ENCODE measurements around the gene TDRD7. TPM values are rescaled to one million over a fixed set of nuclear protein-coding genes. Genes with fewer than 3 reads are reported as not detected.

TDRD7 gene
- polyA plus RNA-seq, 1 experiment: 5.4 TPM

GRCh38 chr9:97431549-97432143 is 19.8 kb downstream of the TDRD7 start:
- TF ChIP-seq CTCF (IDR thresholded peaks at IDR 0.05; ENCODE audit: insufficient read depth, low read depth, low read length): no peak
- H3K27me3 ChIP-seq (ENCODE audit: control insufficient read depth, insufficient read depth, low read length): no peaks in the 10 kb centered on the region
- CTCF ChIA-PET: interaction anchor here (0.7 to 1.0 kb wide), 2 partner anchors 37 to 167 kb away, joined by 3 to 4 read pairs; no protein-coding TSS in a partner anchor
- H3K36me3 ChIP-seq (ENCODE audit: control insufficient read depth, insufficient read depth, low read length): no peaks in the 10 kb centered on the region
- POLR2A ChIA-PET: no interaction called here
- no peak overlapping the region for H3K4me3 ChIP-seq (ENCODE audit: low read depth, low read length)
- no peak for DNase-seq (ENCODE audit: low read depth)

GRCh38 chr9:97437051-97437600 is 25.2 kb downstream of the TDRD7 start:
- ChIA-PET CTCF (interaction anchor here (1.1 to 1.8 kb wide), 3 partner anchors 12 to 162 kb away, joined by 3 to 7 read pairs (median 3); no protein-coding TSS in a partner anchor), POLR2A (no interaction called here)
- no peak for DNase-seq (ENCODE audit: low read depth)

GRCh38 chr9:97438257-97438656 is 26.4 kb downstream of the TDRD7 start:
- ChIA-PET POLR2A (no interaction called here), CTCF (interaction anchor here (1.5 to 1.8 kb wide), 2 partner anchors 30 to 161 kb away, joined by 3 to 7 read pairs; no protein-coding TSS in a partner anchor)
- DNase-seq (ENCODE audit: low read depth): no peak
- Histone ChIP-seq H3K36me3 (ENCODE audit: control insufficient read depth, insufficient read depth, low read length) (no peaks in the 10 kb centered on the region), H3K4me3 (ENCODE audit: low read depth, low read length) (no peak overlapping the region), H3K27me3 (ENCODE audit: control insufficient read depth, insufficient read depth, low read length) (no peaks in the 10 kb centered on the region)
- no peak for TF ChIP-seq CTCF (IDR thresholded peaks at IDR 0.05; ENCODE audit: insufficient read depth, low read depth, low read length)

More at GRCh38 chr9:97437051-97437600, 25.2 kb downstream of the TDRD7 start:
- H3K4me3 ChIP-seq (ENCODE audit: low read depth, low read length): no peak overlapping the region
- H3K36me3 ChIP-seq (ENCODE audit: control insufficient read depth, insufficient read depth, low read length): no peaks in the 10 kb centered on the region
- H3K27me3 ChIP-seq (ENCODE audit: control insufficient read depth, insufficient read depth, low read length): no peaks in the 10 kb centered on the region
- no peak for TF ChIP-seq CTCF (IDR thresholded peaks at IDR 0.05; ENCODE audit: insufficient read depth, low read depth, low read length)

- ChIA-PET POLR2A (no interaction called here), CTCF (interaction anchor here (1.5 to 1.8 kb wide), 2 partner anchors 30 to 160 kb away, joined by 3 to 7 read pairs; no protein-coding TSS in a partner anchor)
- DNase-seq (ENCODE audit: low read depth): no peak
- no peak overlapping the region for H3K4me3 ChIP-seq (ENCODE audit: low read depth, low read length)
- no peaks in the 10 kb centered on the region for H3K27me3 ChIP-seq (ENCODE audit: control insufficient read depth, insufficient read depth, low read length)
- TF ChIP-seq CTCF (IDR thresholded peaks at IDR 0.05; ENCODE audit: insufficient read depth, low read depth, low read length): no peak
- no peaks in the 10 kb centered on the region for H3K36me3 ChIP-seq (ENCODE audit: control insufficient read depth, insufficient read depth, low read length)
Observed at GRCh38 chr9:97438666-97439065, 26.8 kb downstream of the TDRD7 start.

- no peak overlapping the region for H3K4me3 ChIP-seq (ENCODE audit: low read depth, low read length)
- no peak for DNase-seq (ENCODE audit: low read depth)
- CTCF ChIA-PET: interaction anchor here (1.0 to 1.3 kb wide), 4 partner anchors 28 to 158 kb away, joined by 3 to 4 read pairs (median 3); no protein-coding TSS in a partner anchor
Observed at GRCh38 chr9:97440160-97440559, 28.3 kb downstream of the TDRD7 start.

More at GRCh38 chr9:97440160-97440559, 28.3 kb downstream of the TDRD7 start:
- Histone ChIP-seq H3K27me3 (ENCODE audit: control insufficient read depth, insufficient read depth, low read length) (no peaks in the 10 kb centered on the region), H3K36me3 (ENCODE audit: control insufficient read depth, insufficient read depth, low read length) (no peaks in the 10 kb centered on the region)
- POLR2A ChIA-PET: no interaction called here
- TF ChIP-seq CTCF (IDR thresholded peaks at IDR 0.05; ENCODE audit: insufficient read depth, low read depth, low read length): no peak
